Activated T-cell treated with anti-CD3 and anti-CD28 coated beads, Interleukin-2, amount 50 U/mL, for 24 hours (primary cell): Measurements from ENCODE around the gene PRSS12.

Experiments
- DNase-seq: peaks from one replicate; pipeline ENCODE4 v3.0.0-alpha.2; 2020
- H3K27ac Mint-ChIP-seq: 2 replicates; pipeline ENCODE4 v1.8.0; 2020; ENCODE audit warnings: mild to moderate bottlenecking, mixed read lengths
- H3K27me3 Mint-ChIP-seq: 2 replicates; pipeline ENCODE4 v1.8.0; 2020; ENCODE audit warnings: mixed read lengths
- H3K36me3 Mint-ChIP-seq: 2 replicates; pipeline ENCODE4 v1.8.0; 2020; ENCODE audit warnings: low read depth, mixed read lengths
- H3K4me1 Mint-ChIP-seq: 2 replicates; pipeline ENCODE4 v1.8.0; 2020; ENCODE audit warnings: low read depth, mixed read lengths
- H3K4me3 Mint-ChIP-seq: 2 replicates; pipeline ENCODE4 v1.8.0; 2020; ENCODE audit warnings: mild to moderate bottlenecking, moderate library complexity, mixed read lengths
- H3K9me3 Mint-ChIP-seq: 2 replicates; pipeline ENCODE4 v1.8.0; 2020; ENCODE audit warnings: mixed read lengths

Gene PRSS12

GRCh38 chr4:118369231-118369630 lies 16.4 kb upstream of the PRSS12 start:
- H3K4me1 Mint-ChIP-seq, result no peaks in the 10 kb centered on the region
- H3K27ac Mint-ChIP-seq, result no peak overlapping the region
- no peaks in the 10 kb centered on the region for H3K36me3 Mint-ChIP-seq
- peaks cover 16% of the 10 kb centered on the region for H3K27me3 Mint-ChIP-seq
- no peaks in the 10 kb centered on the region for H3K9me3 Mint-ChIP-seq
- no peak for DNase-seq
- H3K4me3 Mint-ChIP-seq, result no peak overlapping the region

GRCh38 chr4:118367872-118368271 lies 15.1 kb upstream of the PRSS12 start:
- H3K27me3 Mint-ChIP-seq, result peaks cover 19% of the 10 kb centered on the region
- no peak overlapping the region for H3K27ac Mint-ChIP-seq
- no peaks in the 10 kb centered on the region for H3K36me3 Mint-ChIP-seq

GRCh38 chr4:118367361-118367760 lies 14.6 kb upstream of the PRSS12 start:
- Mint-ChIP-seq H3K36me3 (no peaks in the 10 kb centered on the region), H3K4me3 (no peak overlapping the region), H3K9me3 (no peaks in the 10 kb centered on the region), H3K4me1 (no peaks in the 10 kb centered on the region), H3K27me3 (peaks cover 20% of the 10 kb centered on the region), H3K27ac (no peak overlapping the region)
- no peak for DNase-seq

More at GRCh38 chr4:118367872-118368271, 15.1 kb upstream of the PRSS12 start:
- Mint-ChIP-seq H3K4me1 (no peaks in the 10 kb centered on the region), H3K9me3 (no peaks in the 10 kb centered on the region), H3K4me3 (no peak overlapping the region)
- DNase-seq, result no peak

- no peak for DNase-seq
- no peak overlapping the region for H3K4me3 Mint-ChIP-seq
- no peaks in the 10 kb centered on the region for H3K36me3 Mint-ChIP-seq
- no peaks in the 10 kb centered on the region for H3K9me3 Mint-ChIP-seq
- no peak overlapping the region for H3K27ac Mint-ChIP-seq
- peaks cover 18% of the 10 kb centered on the region for H3K27me3 Mint-ChIP-seq
- no peaks in the 10 kb centered on the region for H3K4me1 Mint-ChIP-seq
Measured at GRCh38 chr4:118363166-118363565, 10.4 kb upstream of the PRSS12 start.

GRCh38 chr4:118361192-118361591 lies 8.4 kb upstream of the PRSS12 start:
- peaks cover 34% of the 10 kb centered on the region for H3K27me3 Mint-ChIP-seq
- no peak overlapping the region for H3K4me3 Mint-ChIP-seq
- H3K36me3 Mint-ChIP-seq, result no peaks in the 10 kb centered on the region

GRCh38 chr4:118360106-118360505 lies 7.3 kb upstream of the PRSS12 start:
- Mint-ChIP-seq H3K9me3 (no peaks in the 10 kb centered on the region), H3K27ac (no peak overlapping the region), H3K4me3 (no peak overlapping the region), H3K27me3 (peaks cover 43% of the 10 kb centered on the region), H3K4me1 (no peaks in the 10 kb centered on the region), H3K36me3 (no peaks in the 10 kb centered on the region)
- DNase-seq, result no peak

More at GRCh38 chr4:118361192-118361591, 8.4 kb upstream of the PRSS12 start:
- Mint-ChIP-seq H3K27ac (no peak overlapping the region), H3K4me1 (no peaks in the 10 kb centered on the region), H3K9me3 (no peaks in the 10 kb centered on the region)
- no peak for DNase-seq

- Mint-ChIP-seq H3K4me1 (peaks cover 9% of the 10 kb centered on the region), H3K4me3 (no peak overlapping the region), H3K27ac (no peak overlapping the region), H3K36me3 (no peaks in the 10 kb centered on the region), H3K27me3 (peaks cover 59% of the 10 kb centered on the region), H3K9me3 (no peaks in the 10 kb centered on the region)
- DNase-seq, result no peak
Measured at GRCh38 chr4:118357601-118358000, 4.8 kb upstream of the PRSS12 start.

- peaks cover 60% of the 10 kb centered on the region for H3K27me3 Mint-ChIP-seq
- H3K36me3 Mint-ChIP-seq, result no peaks in the 10 kb centered on the region
- H3K9me3 Mint-ChIP-seq, result no peaks in the 10 kb centered on the region
- DNase-seq, result no peak
- H3K4me1 Mint-ChIP-seq, result peaks cover 12% of the 10 kb centered on the region
- no peak overlapping the region for H3K4me3 Mint-ChIP-seq
- no peak overlapping the region for H3K27ac Mint-ChIP-seq
Measured at GRCh38 chr4:118356731-118357130, 3.9 kb upstream of the PRSS12 start.

GRCh38 chr4:118356111-118356510 lies 3.3 kb upstream of the PRSS12 start:
- Mint-ChIP-seq H3K4me1 (peaks cover 15% of the 10 kb centered on the region), H3K36me3 (no peaks in the 10 kb centered on the region), H3K27me3 (peaks cover 65% of the 10 kb centered on the region), H3K9me3 (no peaks in the 10 kb centered on the region), H3K4me3 (no peak overlapping the region), H3K27ac (no peak overlapping the region)
- no peak for DNase-seq

GRCh38 chr4:118354913-118355312 lies 2.1 kb upstream of the PRSS12 start:
- H3K27ac Mint-ChIP-seq, result no peak overlapping the region
- no peak overlapping the region for H3K4me3 Mint-ChIP-seq
- peaks cover 15% of the 10 kb centered on the region for H3K4me1 Mint-ChIP-seq
- DNase-seq, result no peak
- H3K27me3 Mint-ChIP-seq, result peaks cover 74% of the 10 kb centered on the region
- no peaks in the 10 kb centered on the region for H3K36me3 Mint-ChIP-seq
- H3K9me3 Mint-ChIP-seq, result no peaks in the 10 kb centered on the region

- no peaks in the 10 kb centered on the region for H3K9me3 Mint-ChIP-seq
- H3K4me1 Mint-ChIP-seq, result peaks cover 15% of the 10 kb centered on the region
- peaks cover 82% of the 10 kb centered on the region for H3K27me3 Mint-ChIP-seq
- no peak for DNase-seq
- H3K36me3 Mint-ChIP-seq, result no peaks in the 10 kb centered on the region
- H3K4me3 Mint-ChIP-seq, result peak overlapping the region; percentile 44
- H3K27ac Mint-ChIP-seq, result no peak overlapping the region
Measured at GRCh38 chr4:118353534-118354030, 779 bp upstream of the PRSS12 start.

GRCh38 chr4:118351851-118352827 lies 664 bp downstream of the PRSS12 start:
- no peaks in the 10 kb centered on the region for H3K9me3 Mint-ChIP-seq
- H3K4me3 Mint-ChIP-seq, result peak overlapping the region; percentile 52
- no peaks in the 10 kb centered on the region for H3K36me3 Mint-ChIP-seq
- no peak overlapping the region for H3K27ac Mint-ChIP-seq
- peaks cover 15% of the 10 kb centered on the region for H3K4me1 Mint-ChIP-seq
- peaks cover 80% of the 10 kb centered on the region for H3K27me3 Mint-ChIP-seq
- DNase-seq, result peak; percentile 34

GRCh38 chr4:118350961-118351360 lies 1.8 kb downstream of the PRSS12 start:
- Mint-ChIP-seq H3K36me3 (no peaks in the 10 kb centered on the region), H3K27ac (no peak overlapping the region), H3K27me3 (peaks cover 77% of the 10 kb centered on the region), H3K4me1 (peaks cover 15% of the 10 kb centered on the region), H3K4me3 (no peak overlapping the region), H3K9me3 (no peaks in the 10 kb centered on the region)
- no peak for DNase-seq

- Mint-ChIP-seq H3K36me3 (no peaks in the 10 kb centered on the region), H3K4me1 (peaks cover 15% of the 10 kb centered on the region)
- no peak for DNase-seq
Measured at GRCh38 chr4:118348886-118349285, 3.9 kb downstream of the PRSS12 start.

GRCh38 chr4:118346495-118346894 lies 6.3 kb downstream of the PRSS12 start:
- Mint-ChIP-seq H3K36me3 (no peaks in the 10 kb centered on the region), H3K9me3 (no peaks in the 10 kb centered on the region), H3K4me3 (no peak overlapping the region), H3K27ac (no peak overlapping the region), H3K27me3 (peaks cover 52% of the 10 kb centered on the region), H3K4me1 (peaks cover 1% of the 10 kb centered on the region)
- no peak for DNase-seq

More at GRCh38 chr4:118348886-118349285, 3.9 kb downstream of the PRSS12 start:
- Mint-ChIP-seq H3K27ac (no peak overlapping the region), H3K4me3 (no peak overlapping the region), H3K27me3 (peaks cover 58% of the 10 kb centered on the region), H3K9me3 (no peaks in the 10 kb centered on the region)
